C4-2B (cell line): Measurements from ENCODE around the gene MAT2B.
"Not testable (repeated sequence)": the region's sequence is repeated elsewhere in the genome, so short reads cannot be mapped to it uniquely, and the experiment has no call there.

ENCODE experiments used
- H3K27ac ChIP-seq: fragments of 450-650 bp; 2 replicates; pipeline ENCODE4 v1.5.1; 2017
- ZFX ChIP-seq: fragments of 450-650 bp; IDR thresholded peaks from 2 replicates; pipeline ENCODE4 v1.6.1; 2017
- TF ChIP-seq, protein P1 (sequence below): fragments of 450-650 bp; conservative IDR thresholded peaks from 2 replicates; pipeline ENCODE4 v1.5.1; 2017; ENCODE audit warnings: mild to moderate bottlenecking

Gene MAT2B

DNA sequence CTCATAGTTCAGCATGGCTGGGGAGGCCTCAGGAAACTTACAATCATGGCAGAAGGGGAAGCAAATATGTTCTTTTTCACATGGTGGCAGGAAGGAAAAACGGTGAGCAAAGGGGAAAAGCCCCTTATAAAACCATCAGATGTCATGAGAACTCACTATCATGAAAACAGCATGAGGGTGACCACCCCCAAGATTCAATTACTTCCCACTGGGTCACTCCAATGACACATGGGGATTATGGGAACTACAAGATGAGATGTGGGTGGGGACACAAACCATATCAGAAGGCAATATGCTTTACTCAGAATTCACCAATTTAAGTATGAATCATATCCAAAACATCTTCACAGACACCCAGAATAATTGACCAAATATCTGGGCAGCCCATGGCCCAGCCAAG is 19.7 kb downstream of the MAT2B start:
- no peak overlapping the region for H3K27ac ChIP-seq

DNA sequence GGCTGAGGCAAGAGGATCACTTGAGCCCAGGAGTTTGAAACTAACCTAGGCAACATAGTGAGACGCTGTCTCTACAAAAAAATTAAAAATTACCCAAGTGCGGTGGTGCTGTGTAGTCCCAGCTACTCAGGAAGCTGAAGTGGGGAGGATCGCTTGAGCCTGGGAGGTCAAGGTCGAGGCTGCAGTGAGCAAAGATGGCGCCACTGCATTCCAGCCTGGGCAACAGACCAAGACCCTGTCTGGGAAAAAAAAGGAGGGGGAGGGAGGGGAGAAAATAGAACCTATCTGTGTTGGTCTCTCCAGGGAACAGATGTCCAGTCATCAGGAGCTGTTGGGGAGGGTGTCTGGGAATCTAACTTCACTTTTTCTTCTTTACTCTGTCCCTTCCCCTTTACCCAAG is 24.3 kb downstream of the MAT2B start:
- TF ChIP-seq, protein P1, sequence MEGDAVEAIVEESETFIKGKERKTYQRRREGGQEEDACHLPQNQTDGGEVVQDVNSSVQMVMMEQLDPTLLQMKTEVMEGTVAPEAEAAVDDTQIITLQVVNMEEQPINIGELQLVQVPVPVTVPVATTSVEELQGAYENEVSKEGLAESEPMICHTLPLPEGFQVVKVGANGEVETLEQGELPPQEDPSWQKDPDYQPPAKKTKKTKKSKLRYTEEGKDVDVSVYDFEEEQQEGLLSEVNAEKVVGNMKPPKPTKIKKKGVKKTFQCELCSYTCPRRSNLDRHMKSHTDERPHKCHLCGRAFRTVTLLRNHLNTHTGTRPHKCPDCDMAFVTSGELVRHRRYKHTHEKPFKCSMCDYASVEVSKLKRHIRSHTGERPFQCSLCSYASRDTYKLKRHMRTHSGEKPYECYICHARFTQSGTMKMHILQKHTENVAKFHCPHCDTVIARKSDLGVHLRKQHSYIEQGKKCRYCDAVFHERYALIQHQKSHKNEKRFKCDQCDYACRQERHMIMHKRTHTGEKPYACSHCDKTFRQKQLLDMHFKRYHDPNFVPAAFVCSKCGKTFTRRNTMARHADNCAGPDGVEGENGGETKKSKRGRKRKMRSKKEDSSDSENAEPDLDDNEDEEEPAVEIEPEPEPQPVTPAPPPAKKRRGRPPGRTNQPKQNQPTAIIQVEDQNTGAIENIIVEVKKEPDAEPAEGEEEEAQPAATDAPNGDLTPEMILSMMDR = no peak
- no peak for TF ChIP-seq ZFX

More for the DNA sequence above, 19.7 kb downstream of the MAT2B start:
- no peak for TF ChIP-seq ZFX
- TF ChIP-seq, protein P1 = no peak

DNA sequence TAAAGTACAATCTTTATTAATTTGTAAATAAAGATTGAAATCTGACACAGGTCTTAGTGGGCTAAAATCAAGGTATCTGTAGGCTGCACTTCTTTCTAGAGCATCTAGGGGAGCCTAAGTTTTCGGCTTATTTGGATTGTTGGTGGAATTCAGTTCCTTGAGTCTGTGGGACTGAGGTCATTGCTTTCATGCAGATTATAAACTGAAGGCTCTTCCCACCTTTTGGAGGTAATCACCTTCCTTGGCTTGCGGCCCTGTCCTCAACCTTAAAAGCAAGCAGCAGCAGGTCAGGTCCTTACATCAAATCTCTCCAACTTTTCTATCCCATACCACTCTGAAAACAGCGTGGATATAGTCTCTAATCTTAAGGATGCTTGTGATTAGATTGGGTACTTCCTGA is 25.9 kb downstream of the MAT2B start:
- no peak for TF ChIP-seq ZFX
- TF ChIP-seq, protein P1 = no peak
- no peak overlapping the region for H3K27ac ChIP-seq

More for the DNA sequence above, 24.3 kb downstream of the MAT2B start:
- no peak overlapping the region for H3K27ac ChIP-seq

DNA sequence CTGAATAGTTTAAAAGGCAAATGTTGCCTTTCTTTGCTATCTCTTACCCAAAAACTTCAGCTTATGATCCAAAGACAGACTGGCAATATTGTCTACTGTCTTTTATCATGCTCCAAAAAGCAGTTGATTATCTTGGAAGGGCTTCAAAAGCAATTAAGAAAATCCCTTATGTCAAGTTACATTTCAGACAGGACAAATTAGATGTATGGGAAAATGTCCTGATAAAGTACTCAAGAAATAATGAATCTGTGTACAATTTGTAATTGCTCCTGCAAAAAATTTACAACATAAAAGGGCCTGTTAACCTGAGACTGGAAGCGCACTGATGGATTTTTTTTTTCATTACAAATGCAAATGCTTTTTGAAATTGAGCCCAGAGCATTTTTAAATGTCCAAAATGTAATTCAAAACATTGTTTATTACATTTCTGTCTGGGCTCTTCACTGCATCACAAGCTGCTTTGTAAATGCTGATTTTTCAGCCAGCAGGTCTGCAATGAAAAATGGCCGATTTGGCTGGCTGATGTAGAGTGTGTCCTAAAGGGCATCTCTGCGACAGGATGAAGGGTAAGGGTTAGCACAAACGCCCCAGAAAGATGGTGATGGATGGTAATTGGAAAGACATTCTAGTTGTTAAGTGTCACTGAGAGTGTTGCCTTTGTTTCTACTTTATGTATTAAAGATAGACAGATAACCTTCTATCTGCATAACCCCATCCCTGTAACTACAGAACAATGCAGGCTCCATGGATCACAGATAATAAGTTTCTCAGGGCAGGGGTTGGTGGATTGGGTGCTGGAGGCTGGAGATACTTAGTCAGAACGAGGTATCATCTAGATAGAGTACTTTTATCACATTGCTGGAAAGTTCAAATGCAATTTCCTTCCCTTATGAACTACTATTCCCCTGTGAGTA is 27.0 kb downstream of the MAT2B start:
- no peak overlapping the region for H3K27ac ChIP-seq
- TF ChIP-seq, protein P1 = no peak
- TF ChIP-seq ZFX = no peak

DNA sequence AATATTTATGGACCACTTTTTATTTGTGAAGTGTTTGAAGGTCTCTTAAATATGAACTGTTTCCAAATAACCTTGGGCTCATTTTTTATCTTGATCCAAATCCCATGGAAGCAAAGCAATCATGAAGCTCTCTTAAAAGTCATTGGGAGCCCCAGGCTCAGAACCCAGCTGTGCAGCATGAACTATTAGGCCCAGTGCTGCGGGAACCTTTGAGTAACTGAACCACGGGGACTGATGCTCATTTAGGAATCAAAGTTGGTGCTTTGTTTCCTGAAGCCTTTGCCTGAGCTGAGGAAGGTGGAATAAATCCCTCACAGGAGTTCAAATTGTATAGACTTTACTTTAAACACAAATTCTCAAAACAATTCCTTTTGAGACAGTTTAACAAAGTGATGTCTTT is 27.8 kb downstream of the MAT2B start:
- H3K27ac ChIP-seq = no peak overlapping the region
- TF ChIP-seq, protein P1 = no peak
- no peak for TF ChIP-seq ZFX

DNA sequence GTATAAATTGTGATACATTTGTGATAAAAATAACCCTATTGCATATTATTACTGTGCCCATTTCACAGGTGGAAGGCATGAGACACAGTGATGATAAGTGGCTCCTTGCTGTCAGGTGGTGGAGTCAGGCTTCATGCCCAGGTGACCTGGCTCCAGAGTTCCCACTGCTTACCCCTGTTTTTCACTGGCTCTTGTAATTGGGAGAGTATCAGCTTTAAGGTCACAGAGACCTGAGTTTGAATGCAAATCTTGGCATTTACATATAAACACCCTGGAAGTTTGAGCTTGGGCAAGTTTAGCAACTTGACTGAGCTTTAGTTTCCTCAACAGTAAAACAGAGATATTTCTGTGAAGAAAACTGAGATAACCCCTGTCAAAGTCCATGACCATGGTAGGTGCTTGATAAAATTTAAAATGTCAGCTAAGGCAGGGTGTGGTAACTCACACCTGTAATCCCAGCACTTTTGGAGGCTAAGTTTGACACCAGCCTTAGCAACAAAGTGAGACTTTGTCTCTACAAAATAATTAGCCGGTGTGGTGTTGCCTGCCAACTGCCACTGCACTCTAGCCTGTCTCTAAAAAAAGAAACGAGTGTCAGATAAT is 29.2 kb downstream of the MAT2B start:
- no peak overlapping the region for H3K27ac ChIP-seq
- TF ChIP-seq, protein P1 = no peak
- no peak for TF ChIP-seq ZFX

DNA sequence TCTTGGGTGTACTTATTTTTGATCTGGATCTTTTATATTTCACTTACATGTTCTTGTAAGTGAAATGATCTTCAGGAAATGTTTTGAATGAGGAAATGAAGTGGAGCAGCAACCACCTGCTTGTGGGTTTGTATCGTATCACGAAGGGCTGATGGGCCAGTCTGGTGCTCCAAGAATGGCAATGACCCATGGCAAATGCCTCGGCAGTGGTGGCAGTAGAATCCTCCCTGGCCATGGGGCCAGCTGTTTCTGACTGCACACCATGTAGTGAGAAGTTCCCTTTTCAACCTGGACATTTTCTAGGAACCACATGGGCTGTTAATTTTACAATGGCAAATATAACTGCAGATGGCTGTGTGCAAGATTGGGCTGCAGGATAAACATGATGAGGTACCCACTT is 29.9 kb downstream of the MAT2B start:
- TF ChIP-seq, protein P1 = no peak
- no peak for TF ChIP-seq ZFX
- H3K27ac ChIP-seq = no peak overlapping the region

DNA sequence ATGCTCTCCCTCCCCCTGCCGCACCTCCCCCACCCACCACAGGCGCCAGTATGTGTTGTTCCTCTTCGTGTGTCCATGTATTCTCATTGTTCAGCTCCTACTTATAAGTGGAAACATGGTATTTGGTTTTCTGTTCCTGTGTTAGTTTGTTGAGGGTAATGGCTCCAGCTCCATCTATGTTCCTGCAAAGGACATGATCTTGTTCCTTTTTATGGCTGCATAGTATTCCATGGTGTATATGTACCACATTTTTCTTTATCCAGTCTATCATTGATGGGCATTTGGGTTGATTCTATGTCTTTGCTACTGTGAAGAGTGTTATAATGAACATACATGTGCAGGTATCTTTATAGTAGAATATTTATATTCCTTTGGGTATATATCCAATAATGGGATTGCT is 31.0 kb downstream of the MAT2B start:
- H3K27ac ChIP-seq = not testable (repeated sequence)
